HG03457 (cell line): ENCODE data around the gene WNT4.

ENCODE experiments used
- ATAC-seq: cut with Tn5 transposase; IDR thresholded peaks from one replicate; pipeline ENCODE4 v1.9.1; 2021; ENCODE audit warnings: moderate number of reproducible peaks; ENCODE audit not compliant: unreplicated experiment

Gene WNT4

DNA sequence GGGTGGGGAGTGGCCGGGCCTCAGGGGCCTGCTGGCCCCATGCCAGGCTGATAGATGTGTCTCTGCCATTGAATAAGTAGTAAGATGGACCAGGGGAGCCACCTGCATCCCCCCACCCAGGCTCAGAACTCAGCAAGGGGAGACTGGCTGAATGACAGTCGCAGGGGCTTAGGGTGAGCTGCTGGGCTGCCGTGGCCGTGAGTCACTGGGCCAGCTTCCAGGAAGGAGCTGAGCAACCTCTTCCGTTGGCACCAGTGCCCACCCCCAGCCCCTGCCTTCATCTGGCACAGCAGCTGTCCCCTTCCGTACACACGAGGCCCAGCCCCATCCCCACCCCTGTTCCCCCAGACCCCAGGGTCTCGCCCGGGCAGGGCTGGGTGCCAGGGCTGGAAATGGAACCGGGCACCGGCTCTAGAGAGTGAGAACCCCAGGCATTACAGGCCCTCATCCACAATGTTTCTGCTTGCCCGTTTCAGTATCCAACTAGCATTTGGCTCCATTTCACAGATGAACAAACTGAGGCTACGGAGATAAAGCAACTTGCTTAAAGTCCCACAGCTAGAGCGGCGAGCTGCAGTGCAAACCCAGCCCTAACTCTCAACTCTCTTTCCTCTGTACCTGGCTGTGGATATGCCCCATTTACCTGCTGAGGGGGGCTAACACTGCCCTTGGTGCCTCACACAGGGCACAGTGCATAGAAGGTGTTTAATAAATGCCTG is 10.2 kb downstream of the WNT4 start:
- no peak for ATAC-seq

DNA sequence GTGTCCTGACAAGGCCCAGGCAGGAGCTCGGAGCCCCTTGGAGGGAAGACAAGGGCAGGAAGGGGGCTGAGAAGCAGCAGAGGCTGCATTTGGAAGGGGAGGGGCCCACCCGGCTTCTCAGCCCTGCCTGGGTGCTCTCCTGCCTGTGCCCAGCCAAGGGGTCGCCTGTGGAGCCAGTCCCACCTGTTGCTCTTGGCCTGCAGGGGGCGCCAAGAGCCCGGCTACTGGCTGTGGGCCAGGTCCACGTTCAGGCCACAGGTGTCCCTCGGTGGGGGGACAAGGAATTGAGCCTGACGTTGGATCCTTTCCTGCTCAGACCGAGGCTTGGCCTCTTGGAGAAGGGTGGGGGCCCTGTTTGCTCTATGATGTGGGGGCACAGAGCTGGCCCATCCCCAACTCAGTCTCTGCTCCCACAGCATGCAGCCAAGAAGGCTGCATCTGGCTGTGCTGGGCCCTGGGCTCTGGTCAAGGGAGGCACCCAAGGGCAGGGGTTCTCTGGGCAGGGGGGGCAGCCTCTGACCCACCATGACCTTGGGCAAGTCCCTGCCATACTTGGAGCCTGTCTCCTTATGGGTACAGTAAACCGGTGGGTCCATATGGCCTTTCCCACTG is 10.9 kb downstream of the WNT4 start:
- no peak for ATAC-seq

DNA sequence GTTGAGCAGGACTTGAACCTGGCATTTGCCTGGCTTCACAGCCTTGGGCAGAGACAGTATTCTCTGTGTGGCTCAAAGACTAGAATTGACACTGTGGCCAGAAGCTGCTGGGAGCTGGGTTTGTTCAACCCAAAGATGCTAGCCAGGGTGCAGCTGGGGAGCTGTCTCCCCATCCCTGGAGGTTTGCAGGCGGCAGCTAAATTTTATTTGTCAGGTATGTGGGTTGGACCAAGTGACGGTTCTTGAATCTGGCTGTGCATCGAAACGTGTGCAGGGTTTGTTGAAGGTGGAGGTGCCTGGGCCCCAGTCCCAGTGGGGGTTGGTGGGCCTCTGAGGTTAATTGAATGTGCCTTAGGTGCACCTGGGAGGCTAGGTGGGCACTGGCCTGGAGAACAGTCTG is 11.8 kb downstream of the WNT4 start:
- no peak for ATAC-seq

DNA sequence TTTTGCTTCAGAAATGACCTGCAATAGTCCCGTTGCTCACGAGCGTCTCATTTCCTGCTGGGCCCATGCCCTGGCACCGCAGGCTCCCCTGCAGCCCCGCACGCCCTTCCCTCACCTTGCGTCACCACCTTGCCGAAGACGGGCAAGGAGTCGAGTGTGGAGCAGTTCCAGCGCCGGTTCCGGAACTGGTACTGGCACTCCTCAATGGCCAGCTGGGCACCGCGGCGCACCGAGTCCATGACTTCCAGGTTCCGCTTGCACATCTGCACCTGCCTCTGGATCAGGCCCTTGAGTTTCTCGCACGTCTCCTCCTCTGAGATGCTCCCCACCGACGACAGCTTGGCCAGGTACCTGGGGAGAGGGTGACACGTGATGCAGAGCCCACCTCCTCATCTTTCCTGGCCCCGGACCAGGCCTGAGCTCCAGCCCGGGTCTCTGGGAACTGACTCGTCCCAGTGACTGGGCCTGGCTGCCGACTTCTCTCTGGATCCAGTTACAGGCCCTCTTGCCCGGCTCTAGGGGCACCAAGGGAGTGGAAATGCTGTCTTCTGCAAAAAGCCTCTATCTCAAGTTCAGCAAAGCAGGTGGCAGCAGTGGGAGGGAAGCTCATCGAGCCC is 13.3 kb downstream of the WNT4 start:
- no peak for ATAC-seq

DNA sequence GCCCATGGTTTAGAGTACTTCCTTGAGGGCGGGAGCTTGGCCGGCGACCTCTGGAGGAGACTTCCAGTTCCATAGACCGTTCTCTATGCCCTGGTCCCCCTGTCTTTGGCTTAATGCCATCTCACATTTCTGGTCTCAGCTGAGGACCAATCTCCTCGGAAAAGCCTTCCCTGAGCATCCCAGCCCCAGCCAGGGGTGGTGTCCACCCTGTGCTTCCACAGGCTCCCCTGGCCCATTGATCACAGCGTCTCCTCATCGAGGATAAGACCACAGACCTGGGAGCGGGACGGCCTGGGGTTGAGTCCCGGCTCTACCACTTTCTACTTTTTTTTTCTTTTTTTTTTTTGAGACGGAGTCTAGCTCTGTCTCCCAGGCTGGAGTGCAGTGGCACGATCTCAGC is 14.5 kb downstream of the WNT4 start:
- no peak for ATAC-seq

DNA sequence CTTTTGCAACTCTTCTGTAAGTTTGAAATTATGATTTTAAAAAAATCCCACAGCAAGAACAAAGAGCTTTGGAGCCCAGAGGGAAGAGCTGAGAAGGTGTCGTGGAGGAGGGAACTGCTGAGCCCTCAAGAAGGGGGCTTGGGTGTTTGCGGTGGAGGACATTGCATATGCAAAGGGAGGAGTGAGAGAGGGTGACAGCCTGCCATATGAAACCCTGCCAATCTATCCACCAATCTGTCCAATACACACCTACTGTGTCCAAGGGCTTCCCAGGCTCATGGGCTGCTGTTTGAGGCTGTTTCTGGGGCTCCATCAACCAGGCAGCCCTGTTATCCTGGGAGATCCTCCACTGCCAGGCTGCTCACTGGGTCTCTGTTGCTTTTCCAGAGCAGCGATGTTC is 15.2 kb downstream of the WNT4 start:
- ATAC-seq, result no peak

DNA sequence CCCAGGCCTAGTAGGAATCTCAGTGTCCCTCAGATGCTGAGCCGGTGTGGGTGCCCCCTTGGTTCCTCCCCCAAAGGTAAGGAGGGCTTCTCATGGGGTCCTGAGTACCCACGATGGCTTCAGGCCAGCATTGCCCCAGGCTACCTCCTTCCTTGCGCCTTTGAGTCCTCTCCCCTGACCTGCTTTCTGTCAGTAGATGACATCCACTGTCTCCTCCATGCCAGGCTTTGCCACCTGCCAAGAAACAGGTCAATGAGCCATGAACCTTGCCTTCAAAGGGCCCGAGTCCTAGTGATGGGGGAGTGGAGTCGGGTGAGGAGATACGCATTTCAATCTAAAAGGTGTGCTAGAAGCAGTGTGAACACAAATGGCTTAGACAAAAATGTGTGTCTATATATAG is 15.6 kb downstream of the WNT4 start:
- ATAC-seq, result no peak

DNA sequence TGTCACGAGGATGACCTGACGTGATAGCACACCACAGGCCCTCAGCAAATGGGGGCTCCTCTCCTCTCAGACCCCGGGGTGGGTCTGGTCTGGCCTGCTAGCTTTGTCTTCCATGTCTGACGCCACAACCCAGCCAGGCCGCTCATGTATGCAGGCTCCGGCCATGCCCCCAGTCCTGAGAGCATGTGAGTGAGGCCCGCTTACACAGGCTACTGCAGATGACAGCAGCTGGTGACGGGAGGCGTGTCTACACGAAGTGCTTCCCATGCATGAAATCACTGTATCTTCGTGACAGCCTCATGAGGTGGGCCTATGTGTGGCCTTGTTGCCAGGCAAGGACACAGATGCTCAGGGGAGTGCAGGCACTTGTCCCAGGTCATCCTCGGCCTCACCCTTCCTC is 16.4 kb downstream of the WNT4 start:
- no peak for ATAC-seq

DNA sequence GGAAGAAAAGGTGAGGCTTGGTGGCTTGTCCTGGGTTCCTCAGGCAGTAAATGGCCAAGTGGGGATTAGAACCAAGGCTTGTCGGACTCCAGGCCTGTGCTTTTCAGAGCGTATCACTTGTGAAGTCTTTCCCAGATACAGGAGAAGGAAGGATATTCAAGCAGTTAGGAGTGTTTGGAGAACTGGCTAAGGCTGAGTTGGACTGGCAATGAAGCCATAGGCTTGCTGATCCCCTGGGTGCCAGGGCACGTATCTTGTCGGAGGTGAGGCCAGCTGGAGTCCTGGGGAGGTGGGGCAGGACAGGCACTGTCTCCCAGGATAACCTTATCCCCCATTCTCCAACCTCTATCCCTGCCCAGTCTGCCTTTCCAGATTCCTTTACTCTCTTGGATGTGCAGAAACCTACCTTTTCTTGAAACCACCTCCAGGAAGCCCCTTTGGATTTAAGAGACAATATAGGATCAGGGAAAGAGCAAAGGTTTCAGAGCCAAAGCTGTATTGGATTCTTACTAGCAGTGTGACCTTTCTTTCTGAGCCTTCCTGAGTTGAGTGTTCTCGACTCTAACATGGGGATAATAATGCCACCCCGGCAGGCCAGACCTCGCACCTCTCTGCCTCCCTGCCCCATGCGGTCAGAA is 18.2 kb downstream of the WNT4 start:
- ATAC-seq, result no peak

DNA sequence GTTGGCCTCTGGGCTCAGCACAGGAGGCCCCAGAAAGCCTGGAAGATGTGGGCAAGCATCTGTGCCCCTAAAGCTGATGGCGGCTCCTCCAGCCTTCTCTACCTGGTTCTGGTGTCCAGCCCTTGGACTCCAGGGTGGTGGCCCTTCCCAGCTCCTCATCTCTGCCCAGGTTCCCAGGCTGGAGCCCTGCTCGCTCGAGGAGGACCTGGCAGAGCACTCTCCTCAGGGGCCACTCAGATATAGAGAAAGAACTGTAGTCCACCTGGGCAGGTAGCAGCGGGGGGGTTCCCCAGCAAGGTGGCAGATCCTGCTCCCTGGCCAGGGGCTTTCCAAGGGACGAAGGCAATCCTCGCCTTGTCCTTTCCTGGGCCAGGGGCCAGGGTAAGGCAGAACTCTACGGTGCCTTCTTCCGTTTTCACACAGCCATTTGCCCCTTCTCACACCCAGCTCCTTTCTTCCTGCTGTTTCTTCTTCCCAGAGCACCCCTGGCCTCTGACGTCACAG is 18.9 kb downstream of the WNT4 start:
- no peak for ATAC-seq

DNA sequence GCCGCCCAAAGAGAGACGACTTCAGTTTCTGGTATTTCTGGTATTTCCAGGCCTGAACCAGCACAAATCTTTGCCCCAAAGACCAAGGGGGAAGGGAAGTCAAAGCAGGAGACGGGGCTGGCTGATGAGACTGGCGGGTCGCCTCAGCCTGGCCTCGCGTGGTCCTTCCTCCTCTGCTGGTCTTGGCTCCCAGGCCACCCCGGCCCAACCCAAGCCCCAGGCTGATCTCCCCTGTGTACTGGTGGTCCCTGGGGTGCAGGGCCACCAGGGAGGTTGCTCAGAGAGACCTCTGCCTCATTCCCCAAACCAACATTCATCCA is 19.9 kb downstream of the WNT4 start:
- ATAC-seq, result no peak

DNA sequence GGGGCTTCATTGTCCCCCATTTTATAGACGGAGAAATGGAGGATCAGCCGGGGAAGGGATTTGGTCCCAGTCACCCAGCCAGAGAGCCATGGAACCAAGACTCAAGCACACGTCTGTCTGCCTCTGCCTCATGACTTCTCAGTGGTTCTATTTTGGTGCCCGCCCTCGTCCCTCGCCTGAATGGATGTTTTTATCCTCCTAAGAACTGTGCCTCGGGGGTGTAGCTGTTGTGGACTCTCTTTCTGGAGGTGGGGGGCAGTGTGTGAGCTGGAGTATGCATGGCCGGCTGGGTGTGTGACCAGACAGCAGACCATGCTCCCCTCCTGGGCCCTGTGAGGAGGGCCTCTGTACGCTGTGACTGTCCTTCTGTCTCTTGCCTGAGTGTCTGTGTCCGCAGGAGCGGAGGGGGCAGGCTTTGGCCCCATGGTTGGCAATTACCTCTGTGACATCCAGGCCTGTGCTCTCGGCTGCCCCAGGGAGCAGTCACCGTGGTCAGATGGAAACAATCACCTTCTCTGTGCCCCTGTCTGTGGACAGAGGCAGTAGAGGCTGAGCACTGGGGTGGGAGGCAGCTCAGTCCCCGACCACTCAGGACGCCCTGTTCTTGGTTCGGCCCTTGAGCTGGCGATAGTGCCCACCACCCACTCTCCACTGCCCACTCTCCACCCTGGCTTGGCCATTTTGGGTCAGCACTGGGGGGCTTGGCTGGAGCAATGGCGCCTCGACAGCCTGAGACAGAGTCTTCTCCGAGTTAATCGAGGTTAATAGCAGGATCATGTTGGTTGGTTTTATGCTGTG is 20.4 kb downstream of the WNT4 start:
- no peak for ATAC-seq

DNA sequence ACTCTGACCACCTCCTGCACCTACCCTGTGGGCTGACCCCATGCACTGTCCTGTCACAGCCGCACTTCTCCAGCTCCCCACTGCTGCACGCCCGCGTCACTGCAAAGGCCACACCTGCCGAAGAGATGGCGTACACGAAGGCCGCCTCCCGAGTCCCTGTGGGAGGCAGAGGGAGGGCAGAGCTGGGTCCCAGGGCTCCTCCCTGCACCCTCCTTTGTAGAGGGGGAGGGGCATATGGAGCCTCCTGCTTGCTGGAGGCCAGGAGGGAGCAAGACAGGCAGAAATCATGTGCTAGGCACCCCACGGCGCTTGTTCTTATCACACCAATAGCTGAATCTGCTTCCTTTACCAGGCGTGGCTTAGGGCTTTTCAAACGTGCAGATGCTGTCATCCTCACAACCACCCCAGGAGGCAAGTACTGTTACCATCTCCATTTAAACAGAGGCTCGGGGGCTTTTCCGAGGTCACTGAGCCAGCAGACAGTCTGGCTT is 21.4 kb downstream of the WNT4 start:
- ATAC-seq, result no peak

DNA sequence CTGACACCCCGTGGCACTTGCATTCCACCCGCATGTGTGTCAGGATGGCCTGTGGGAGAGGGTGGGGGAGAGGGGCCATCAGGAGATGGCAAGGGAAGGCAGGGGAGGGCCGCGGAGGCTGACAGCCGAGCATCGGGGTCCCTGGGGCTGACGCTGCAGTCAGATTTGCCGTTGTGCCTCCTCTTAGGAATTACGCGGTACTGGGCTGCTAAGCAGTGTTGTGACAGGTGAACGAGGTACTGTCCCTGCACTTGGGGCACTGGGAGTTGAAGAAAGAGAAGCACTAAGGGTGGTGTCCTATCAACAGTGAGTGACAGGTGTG is 22.5 kb downstream of the WNT4 start:
- ATAC-seq, result no peak

DNA sequence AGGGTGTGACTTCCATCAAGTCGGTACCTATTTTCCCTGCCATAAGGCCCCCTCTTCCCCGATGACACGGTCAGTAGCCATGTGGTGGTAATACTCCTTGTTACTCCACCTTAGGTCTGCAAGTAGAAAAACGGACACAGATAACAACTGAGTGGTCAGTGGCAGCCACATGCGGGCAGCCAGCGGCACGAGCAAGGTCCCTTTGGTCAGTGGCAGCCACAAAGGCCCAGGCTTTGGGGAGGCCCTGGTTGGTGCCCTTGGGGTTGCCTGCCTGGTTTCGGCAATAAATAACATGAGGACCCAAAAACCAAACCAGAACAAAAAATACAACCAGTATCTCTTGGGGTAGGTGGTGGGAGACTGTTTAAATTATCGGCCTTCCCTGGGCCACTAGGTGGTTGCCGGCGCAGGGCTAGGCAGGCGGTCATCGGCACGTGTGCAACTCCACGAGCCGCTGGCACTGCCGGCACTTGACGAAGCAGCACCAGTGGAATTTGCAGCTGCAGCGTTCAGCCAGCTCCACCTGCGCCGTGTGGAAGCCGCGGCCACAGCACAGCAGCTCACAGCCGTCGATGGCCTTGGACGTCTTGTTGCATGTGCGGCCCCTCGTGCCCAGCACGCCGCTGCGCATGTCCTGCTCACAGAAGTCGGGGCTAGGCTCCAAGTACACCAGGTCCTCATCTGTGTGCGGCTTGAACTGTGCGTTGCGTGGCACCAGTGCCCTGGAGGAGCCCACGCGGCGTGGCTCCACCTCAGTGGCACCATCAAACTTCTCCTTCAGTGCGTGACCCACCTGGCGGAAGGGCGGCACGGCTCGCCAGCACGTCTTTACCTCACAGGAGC is 23.1 kb downstream of the WNT4 start:
- ATAC-seq, result no peak

DNA sequence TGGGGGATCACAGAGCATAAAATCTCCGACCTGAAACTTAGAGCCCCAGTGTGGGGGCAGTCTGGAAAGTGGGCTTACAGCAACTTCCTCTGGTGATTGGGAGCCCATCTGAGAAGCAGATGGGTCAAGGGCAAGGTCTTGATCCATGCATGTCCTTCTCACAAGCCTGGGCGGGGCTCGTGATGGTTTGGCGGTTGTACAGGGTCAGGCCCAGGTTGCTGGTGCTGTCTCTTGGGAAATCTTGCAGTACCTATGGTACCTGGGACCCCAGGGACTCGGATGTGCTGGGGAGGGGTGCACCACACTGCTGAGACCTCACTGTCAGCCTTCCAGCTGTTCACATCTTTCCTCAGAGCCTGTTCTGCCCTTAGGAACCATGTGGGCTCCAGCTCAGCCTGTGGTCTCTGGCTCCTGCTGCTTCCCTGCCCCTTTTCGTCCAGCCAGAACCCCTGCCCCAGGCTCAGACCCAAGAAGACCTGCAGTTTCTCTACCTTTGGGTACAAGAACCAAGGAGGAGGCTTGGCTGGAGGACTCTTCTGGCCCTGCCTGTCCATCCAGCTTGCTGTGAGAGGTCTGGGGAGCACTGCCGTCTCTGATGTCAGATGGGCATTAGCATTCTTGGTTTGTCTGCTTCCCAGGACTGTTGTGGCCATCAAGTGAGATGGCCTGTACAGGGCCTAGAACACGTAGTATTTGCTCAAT is 24.5 kb downstream of the WNT4 start:
- ATAC-seq, result no peak

DNA sequence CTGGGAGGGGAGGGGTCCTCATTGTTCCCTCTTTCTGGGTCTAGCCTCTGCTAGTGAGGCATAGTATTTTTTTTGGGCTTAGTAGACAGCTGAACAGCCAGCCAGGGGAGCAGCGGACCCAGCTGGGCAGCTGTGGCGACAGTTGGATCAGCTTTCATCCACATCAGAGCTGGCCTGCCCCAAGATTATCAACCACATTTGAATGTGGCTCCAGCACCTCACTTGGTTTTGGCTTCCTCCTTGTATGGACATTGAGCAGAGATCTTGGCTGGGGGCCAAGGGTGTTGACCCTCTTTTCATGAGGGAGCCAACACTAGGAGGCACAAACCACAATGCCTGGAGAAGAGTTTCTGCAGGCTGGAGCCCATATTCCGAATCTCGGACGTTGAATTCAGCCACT is 25.0 kb downstream of the WNT4 start:
- ATAC-seq, result no peak

DNA sequence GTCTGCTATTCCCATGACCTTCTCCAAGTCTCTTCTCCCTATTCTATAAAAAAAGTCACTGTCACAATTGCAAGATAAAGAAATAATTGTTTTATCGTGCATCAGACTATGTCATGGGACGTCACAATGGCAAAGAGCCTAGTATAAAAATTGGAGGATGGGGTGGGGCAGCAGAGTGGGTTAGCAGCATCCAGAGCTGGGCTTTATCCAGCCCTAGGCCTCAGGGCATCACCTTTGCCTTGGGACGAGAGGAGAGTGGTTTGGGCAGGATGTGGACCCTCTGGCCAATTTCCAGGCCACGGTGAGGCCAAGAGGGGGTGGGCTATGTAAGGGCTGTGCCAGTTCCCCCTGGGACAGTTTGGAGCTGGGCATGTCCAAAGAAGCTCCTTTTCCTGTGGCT is 25.7 kb downstream of the WNT4 start:
- no peak for ATAC-seq

DNA sequence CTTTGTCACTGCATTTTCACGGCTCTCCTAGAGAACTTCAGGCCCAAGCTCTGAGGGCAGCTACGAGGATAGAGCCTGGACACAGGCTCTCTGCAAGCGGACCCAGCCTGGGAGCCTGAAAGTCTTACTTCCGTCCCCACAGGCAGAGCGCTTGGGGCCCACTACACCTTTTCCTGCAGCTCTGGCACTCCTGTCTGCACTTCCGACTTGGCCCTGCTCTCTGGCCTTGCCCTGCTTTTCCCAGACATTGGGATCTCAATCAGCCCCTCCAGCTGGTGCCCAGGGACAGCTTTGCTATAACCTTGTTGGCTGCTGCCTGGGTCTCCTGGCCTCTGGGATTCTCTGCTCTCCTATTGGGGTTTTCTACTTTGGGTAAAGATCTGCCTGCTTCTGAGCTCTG is 27.6 kb downstream of the WNT4 start:
- ATAC-seq, result no peak
